CD4-positive, alpha-beta T cell treated with Interferon gamma for 1 hour (primary cell): ENCODE measurements around the gene SEL1L.
"Not testable (repeated sequence)": the region's sequence is repeated elsewhere in the genome, so short reads cannot be mapped to it uniquely, and the experiment has no call there.

Experiments
- DNase-seq: peaks from one replicate; pipeline ENCODE4 v3.0.0-alpha.2; 2020

The SEL1L gene

GRCh38 chr14:81523616-81524015, 10.0 kb downstream of the SEL1L start:
- no peak for DNase-seq

- no peak for DNase-seq
Measured at GRCh38 chr14:81523016-81523415, 10.6 kb downstream of the SEL1L start.

GRCh38 chr14:81521356-81521755, 12.3 kb downstream of the SEL1L start:
- DNase-seq: no peak

- DNase-seq: peak; percentile 1
Measured at GRCh38 chr14:81519200-81520011, 14.2 kb downstream of the SEL1L start.

- DNase-seq: no peak
Measured at GRCh38 chr14:81517798-81518398, 15.8 kb downstream of the SEL1L start.

- no peak for DNase-seq
Measured at GRCh38 chr14:81516986-81517797, 16.5 kb downstream of the SEL1L start.

- not testable (repeated sequence) for DNase-seq
Measured at GRCh38 chr14:81515927-81516326, 17.7 kb downstream of the SEL1L start.

GRCh38 chr14:81512826-81513225, 20.8 kb downstream of the SEL1L start:
- not testable (repeated sequence) for DNase-seq

GRCh38 chr14:81511111-81511904, 22.3 kb downstream of the SEL1L start:
- DNase-seq: no peak

GRCh38 chr14:81509838-81510452, 23.7 kb downstream of the SEL1L start:
- no peak for DNase-seq

- DNase-seq: no peak
Measured at GRCh38 chr14:81509321-81509720, 24.3 kb downstream of the SEL1L start.

- no peak for DNase-seq
Measured at GRCh38 chr14:81506487-81506886, 27.2 kb downstream of the SEL1L start.

GRCh38 chr14:81504864-81505263, 28.8 kb downstream of the SEL1L start:
- no peak for DNase-seq

- no peak for DNase-seq
Measured at GRCh38 chr14:81485781-81486180, 47.9 kb downstream of the SEL1L start.

- DNase-seq: peak; percentile 8
Measured at GRCh38 chr14:81485372-81485771, 48.3 kb downstream of the SEL1L start.

- no peak for DNase-seq
Measured at GRCh38 chr14:81484120-81484519, 49.5 kb downstream of the SEL1L start.

GRCh38 chr14:81480741-81481140, 52.9 kb downstream of the SEL1L start:
- DNase-seq: no peak

- DNase-seq: no peak
Measured at GRCh38 chr14:81478446-81478845, 55.2 kb downstream of the SEL1L start.

GRCh38 chr14:81476816-81477215, 56.8 kb downstream of the SEL1L start:
- DNase-seq: no peak

- no peak for DNase-seq
Measured at GRCh38 chr14:81474685-81475324, 58.8 kb downstream of the SEL1L start.

GRCh38 chr14:81474148-81474492, 59.5 kb downstream of the SEL1L start:
- no peak for DNase-seq
